Activated T-cell treated with anti-CD3 and anti-CD28 coated beads for 24 hours (primary cell): ENCODE data around the gene STRIP1.
"Not testable (repeated sequence)": the region's sequence is repeated elsewhere in the genome, so short reads cannot be mapped to it uniquely, and the experiment has no call there.

Experiments used
- DNase-seq: peaks from one replicate; pipeline ENCODE4 v3.0.0-alpha.2; 2020; ENCODE audit warnings: low read depth

The STRIP1 gene

GRCh38 chr1:110068646-110069403 is 34.4 kb downstream of the STRIP1 start:
- DNase-seq: no peak

GRCh38 chr1:110069404-110070281 is 35.2 kb downstream of the STRIP1 start:
- no peak for DNase-seq

GRCh38 chr1:110070282-110070669 is 35.9 kb downstream of the STRIP1 start:
- no peak for DNase-seq

- no peak for DNase-seq
Observed at GRCh38 chr1:110070671-110071242, 36.3 kb downstream of the STRIP1 start, which contains the start of gene ALX3. Gene ALX3 (minus strand): TSS chr1:110070672. CDS start chr1:110070612, 60 bp downstream.

- no peak for DNase-seq
Observed at GRCh38 chr1:110074166-110074565, 39.7 kb downstream of the STRIP1 start.

- DNase-seq: no peak
Observed at GRCh38 chr1:110076789-110077500, 42.5 kb downstream of the STRIP1 start.

- not testable (repeated sequence) for DNase-seq
Observed at GRCh38 chr1:110079995-110080394, 45.6 kb downstream of the STRIP1 start.

GRCh38 chr1:110081061-110081460 is 46.6 kb downstream of the STRIP1 start:
- DNase-seq: no peak

GRCh38 chr1:110082477-110082876 is 48.1 kb downstream of the STRIP1 start:
- DNase-seq: no peak

- DNase-seq: no peak
Observed at GRCh38 chr1:110083061-110083865, 48.8 kb downstream of the STRIP1 start.

GRCh38 chr1:110083866-110084226 is 49.4 kb downstream of the STRIP1 start:
- no peak for DNase-seq

GRCh38 chr1:110084227-110085078 is 50.0 kb downstream of the STRIP1 start:
- DNase-seq: no peak

GRCh38 chr1:110085671-110086070 is 51.2 kb downstream of the STRIP1 start:
- DNase-seq: no peak

- no peak for DNase-seq
Observed at GRCh38 chr1:110086961-110087360, 52.5 kb downstream of the STRIP1 start.

GRCh38 chr1:110087812-110088738 is 53.7 kb downstream of the STRIP1 start:
- DNase-seq: peak; percentile 26

GRCh38 chr1:110088739-110089316 is 54.4 kb downstream of the STRIP1 start:
- no peak for DNase-seq

- DNase-seq: no peak
Observed at GRCh38 chr1:110089561-110090275, 55.3 kb downstream of the STRIP1 start.

GRCh38 chr1:110091381-110091780 is 57.0 kb downstream of the STRIP1 start:
- DNase-seq: no peak
